22Rv1 (cell line): ENCODE results near the gene ARMC6.

Experiments
- H3K27ac ChIP-seq: fragments of 450-650 bp; 2 replicates; pipeline ENCODE4 v1.5.1; 2017
- CTCF ChIP-seq: fragments of 450-650 bp; IDR thresholded peaks from 2 replicates; pipeline ENCODE4 v1.5.1; 2017; ENCODE audit warnings: mild to moderate bottlenecking
- ZFX ChIP-seq: fragments of 450-650 bp; IDR thresholded peaks from 2 replicates; pipeline ENCODE4 v1.6.1; 2017; ENCODE audit warnings: antibody characterized with exemption, borderline replicate concordance

Gene ARMC6

GRCh38 chr19:19076476-19076875 lies 43.1 kb downstream of the ARMC6 start:
- H3K27ac ChIP-seq = no peak overlapping the region

DNA sequence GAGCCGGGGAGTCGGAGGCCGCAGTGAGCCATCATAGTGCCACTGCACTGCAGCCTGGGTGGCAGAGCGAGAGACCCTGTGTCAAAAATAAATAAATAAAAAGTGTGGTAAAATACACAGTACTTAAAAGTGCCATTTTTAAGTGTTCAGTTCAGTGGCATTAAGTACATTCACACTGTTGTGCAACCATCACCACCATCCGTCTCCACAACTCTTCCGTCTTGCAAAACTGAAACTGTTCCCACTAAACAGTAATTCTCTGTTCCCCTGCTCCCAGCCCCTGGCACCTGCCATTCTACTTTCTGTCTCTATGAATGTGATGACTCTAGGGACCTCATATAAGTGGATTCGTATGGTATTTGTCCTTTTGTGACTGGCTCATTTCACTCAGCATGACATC lies 43.7 kb downstream of the ARMC6 start:
- H3K27ac ChIP-seq = no peak overlapping the region
- no peak for TF ChIP-seq ZFX
- no peak for TF ChIP-seq CTCF

More at GRCh38 chr19:19076476-19076875, 43.1 kb downstream of the ARMC6 start:
- no peak for TF ChIP-seq ZFX
- TF ChIP-seq CTCF = no peak

GRCh38 chr19:19078801-19079200 lies 45.4 kb downstream of the ARMC6 start:
- no peak overlapping the region for H3K27ac ChIP-seq

GRCh38 chr19:19079571-19079970 lies 46.2 kb downstream of the ARMC6 start:
- TF ChIP-seq ZFX (no peak), CTCF (no peak)
- no peak overlapping the region for H3K27ac ChIP-seq

More at GRCh38 chr19:19078801-19079200, 45.4 kb downstream of the ARMC6 start:
- no peak for TF ChIP-seq CTCF
- TF ChIP-seq ZFX = no peak

DNA sequence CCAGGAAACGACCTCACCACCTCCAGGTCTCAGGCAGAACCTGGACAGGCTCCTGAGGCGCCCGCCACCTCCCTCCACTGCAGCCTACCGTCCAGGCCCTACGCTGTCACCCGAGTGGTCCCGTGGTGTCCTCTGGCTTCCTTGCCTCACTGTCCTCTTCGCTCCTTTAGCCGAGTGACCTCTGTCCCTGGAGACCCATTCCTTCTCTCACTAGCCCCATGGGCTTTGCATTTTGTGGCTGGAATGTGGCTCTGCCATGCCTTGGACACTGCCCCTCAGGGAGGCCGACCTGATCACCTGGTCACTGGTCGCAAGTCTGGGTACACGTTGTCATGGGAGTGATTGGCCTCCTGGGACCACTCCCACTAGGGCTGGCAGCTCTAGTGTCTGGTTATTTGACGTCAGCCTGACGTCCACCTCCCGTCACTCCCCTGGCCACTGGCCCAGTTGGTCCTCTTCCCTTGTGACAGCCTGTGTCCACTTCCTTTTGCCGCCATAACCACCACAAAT lies 48.3 kb downstream of the ARMC6 start:
- H3K27ac ChIP-seq = no peak overlapping the region
- TF ChIP-seq ZFX (no peak), CTCF (no peak)

DNA sequence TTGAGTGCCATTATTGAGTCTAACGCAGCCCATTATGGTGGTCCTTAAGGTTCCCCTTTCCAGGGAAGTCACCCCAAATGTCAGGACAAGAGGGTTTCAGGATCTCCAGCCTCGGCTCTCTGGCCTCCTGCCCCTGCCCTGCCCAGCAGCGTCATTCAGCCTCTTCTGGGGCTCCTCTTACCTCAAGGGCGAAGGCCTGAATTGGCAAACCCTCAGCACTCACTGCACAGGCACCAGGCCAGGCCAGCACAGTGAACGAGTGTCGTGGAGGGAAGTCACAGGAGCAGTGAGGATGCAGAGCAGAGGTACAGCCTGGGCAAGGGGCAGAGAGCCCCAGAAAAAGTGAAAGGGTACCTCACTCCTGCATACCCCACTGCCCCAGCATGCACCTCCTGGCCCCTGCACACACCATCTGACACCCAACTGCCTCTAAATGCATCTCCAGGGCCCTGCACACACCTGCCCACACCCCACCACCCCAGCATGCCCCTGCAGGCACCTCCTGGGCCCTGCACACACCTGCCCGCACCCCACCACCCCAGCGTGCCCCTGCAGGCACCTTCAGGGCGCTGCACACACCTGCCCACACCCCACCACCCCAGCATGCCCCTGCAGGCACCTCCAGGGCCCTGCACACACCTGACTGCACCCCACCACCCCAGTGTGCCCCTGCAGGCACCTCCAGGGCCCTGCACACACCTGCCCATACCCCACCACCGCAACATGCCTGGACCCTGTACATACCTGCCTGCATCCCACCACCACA lies 50.2 kb downstream of the ARMC6 start:
- TF ChIP-seq CTCF (no peak), ZFX (no peak)
- H3K27ac ChIP-seq = no peak overlapping the region

DNA sequence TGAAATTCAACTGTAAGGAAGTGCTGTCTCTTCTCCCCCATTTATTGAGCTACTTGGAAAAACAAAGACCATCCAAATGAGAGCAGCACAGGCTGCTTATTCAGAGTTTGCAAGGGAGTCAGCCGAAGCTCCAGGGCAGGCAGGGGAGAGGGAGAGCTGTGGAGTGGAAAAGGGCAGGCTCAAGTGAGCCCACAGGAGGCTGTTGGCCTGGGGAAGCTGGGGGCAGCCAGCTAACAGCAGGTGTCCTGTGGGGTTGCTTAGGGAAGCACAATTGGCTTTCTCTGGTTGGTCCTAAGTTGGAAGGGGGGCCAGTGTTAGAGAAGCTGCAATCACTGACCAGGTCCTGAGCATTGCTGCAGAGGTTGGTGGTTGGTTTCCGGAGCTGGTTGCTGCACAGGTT lies 54.3 kb downstream of the ARMC6 start:
- H3K27ac ChIP-seq = no peak overlapping the region
- TF ChIP-seq ZFX (no peak), CTCF (no peak)
